HepG2 (cell line): ENCODE results near the gene CATSPERB. TPM values are rescaled to one million over a fixed set of nuclear protein-coding genes. Genes with fewer than 3 reads are reported as not detected.
A peak's percentile ranks its signal among the peaks of the same experiment; 100 is the strongest.

Source experiments
- ATAC-seq: fragments of 200-7000 bp; cut with Tn5 transposase; 3 replicates; pipeline ENCODE4 v1.9.1; 2020; ENCODE audit warnings: mild to moderate bottlenecking, moderate library complexity
- BruUV-seq: library from RNA; stranded (reverse); fragments of 400-500 nt; replicated peaks from 2 replicates; lab custom pipeline; 2021; lab: Mats Ljungman, UMichigan
- CTCF ChIA-PET: fragments of 300-600 bp; formaldehyde crosslinking; extraction: SDS; loops from one replicate; lab custom pipeline; 2021; ENCODE audit warnings: low total read pairs, inconsistent platforms, low intra/inter-chr PET ratio; lab: Yijun Ruan, JAX
- POLR2A ChIA-PET: fragments of 350-600 bp; sonication (Branson Sonifier 250); formaldehyde crosslinking; loops from one replicate; lab custom pipeline; 2020; ENCODE audit warnings: antibody characterized with exemption, inconsistent platforms; lab: Yijun Ruan, JAX
- DNase-seq: peaks from one replicate; pipeline ENCODE4 v3.0.0-alpha.2; 2015; ENCODE audit warnings: low spot score
- FAIRE-seq: peaks from 3 replicates; lab custom pipeline; 2011; peaks lifted over from hg19 to GRCh38; lab: Jason Lieb, UNC
- H2AFZ ChIP-seq: one replicate; pipeline ENCODE4 v1.6.1; 2011; ENCODE audit warnings: low read length, inconsistent platforms
- H3K27ac ChIP-seq: fragments of 300-600 bp; 3 replicates; pipeline ENCODE4 v1.8.0; 2011; ENCODE audit warnings: mixed run types, mild to moderate bottlenecking, mixed read lengths, low read length, inconsistent platforms; ENCODE audit not compliant: insufficient read depth; ENCODE audit errors: extremely low read length
- H3K27me3 ChIP-seq, 2 experiments: fragments of 200-600 bp in 1 of 2; 2 replicates in 1 of 2; 3 replicates in 1 of 2; pipeline versions ENCODE4 v1.6.0 to v1.8.0; 2011; ENCODE audit warnings: low read length in 2 of 2, mild to moderate bottlenecking in 2 of 2, moderate library complexity in 2 of 2, inconsistent platforms in 1 of 2; ENCODE audit not compliant: insufficient read depth in 2 of 2, control insufficient read depth in 1 of 2
- H3K36me3 ChIP-seq, 2 experiments: fragments of 200-600 bp in 1 of 2; replicated peaks in 1 of 2; 2 replicates in 1 of 2; 3 replicates in 1 of 2; pipeline versions ENCODE4 v1.5.1 to v1.8.0; 2011; ENCODE audit warnings: low read length in 2 of 2, inconsistent platforms in 1 of 2; ENCODE audit not compliant: insufficient read depth in 2 of 2, control insufficient read depth in 1 of 2
- H3K4me1 ChIP-seq: 2 replicates; pipeline ENCODE4 v1.5.1; 2012; ENCODE audit warnings: low read length, inconsistent platforms; ENCODE audit not compliant: insufficient read depth
- H3K4me2 ChIP-seq: 2 replicates; pipeline ENCODE4 v1.6.0; 2011; ENCODE audit warnings: low read depth, low read length, inconsistent platforms
- H3K4me3 ChIP-seq, 3 experiments: fragments of 200-600 bp in 1 of 3; sonication (generic), shearing (Covaris generic) in 1 of 3; replicated peaks in 1 of 3; 2 replicates each; pipeline ENCODE4 v1.5.1; 2011 to 2016; ENCODE audit warnings: low read length in 3 of 3, inconsistent platforms in 2 of 3, low read depth in 2 of 3, mild to moderate bottlenecking in 2 of 3, control low read depth in 1 of 3, mixed read lengths in 1 of 3; ENCODE audit not compliant: insufficient read depth in 1 of 3
- H3K79me2 ChIP-seq: one replicate; pipeline ENCODE4 v1.6.1; 2011; ENCODE audit warnings: low read length, inconsistent platforms; ENCODE audit not compliant: insufficient read depth
- H3K9ac ChIP-seq: 2 replicates; pipeline ENCODE4 v1.6.0; 2011; ENCODE audit warnings: mild to moderate bottlenecking, low read depth, low read length, inconsistent platforms; ENCODE audit not compliant: insufficient read depth
- H3K9me3 ChIP-seq: 2 replicates; pipeline ENCODE4 v1.5.1; 2012; ENCODE audit warnings: mild to moderate bottlenecking, low read length
- H4K20me1 ChIP-seq: 2 replicates; pipeline ENCODE4 v1.6.0; 2011; ENCODE audit warnings: inconsistent platforms, mild to moderate bottlenecking, low read length, moderate library complexity; ENCODE audit not compliant: insufficient read depth
- ARNTL ChIP-seq: sonication (generic); formaldehyde crosslinking; IDR thresholded peaks from 2 replicates; pipeline ENCODE4 v1.4.0; 2020; ENCODE audit warnings: mild to moderate bottlenecking, missing genetic modification reagents
- ATM ChIP-seq: fragments of 450-650 bp; IDR thresholded peaks from 2 replicates; pipeline ENCODE4 v1.7.1; 2017; ENCODE audit warnings: mild to moderate bottlenecking, borderline replicate concordance
- EED ChIP-seq: sonication (generic); formaldehyde crosslinking; IDR thresholded peaks from 2 replicates; pipeline ENCODE4 v1.5.0; 2020; ENCODE audit warnings: mild to moderate bottlenecking, missing genetic modification reagents
- EHMT2 ChIP-seq: fragments of 200-600 bp; sonication (generic); IDR thresholded peaks from 2 replicates; pipeline ENCODE4 v1.7.0; 2017; ENCODE audit warnings: antibody characterized with exemption, low read depth, low read length, borderline replicate concordance
- ELF3 ChIP-seq: IDR thresholded peaks from 2 replicates; pipeline ENCODE4 v1.6.1; 2016; ENCODE audit warnings: missing genetic modification reagents, missing compliant biosample characterization
- KDM5A ChIP-seq: fragments of 200-600 bp; sonication (generic); IDR thresholded peaks from 2 replicates; pipeline ENCODE4 v1.7.0; 2018; ENCODE audit warnings: antibody characterized with exemption, mild to moderate bottlenecking, low read length, borderline replicate concordance
- MLX ChIP-seq: IDR thresholded peaks from 2 replicates; pipeline ENCODE4 v1.6.1; 2016
- NFKBIZ ChIP-seq: IDR thresholded peaks from 2 replicates; pipeline ENCODE4 v1.6.1; 2018; ENCODE audit warnings: missing genetic modification reagents, missing compliant biosample characterization
- RXRB ChIP-seq: IDR thresholded peaks from 2 replicates; pipeline ENCODE4 v1.6.1; 2016; ENCODE audit warnings: borderline replicate concordance, missing genetic modification reagents, missing compliant biosample characterization
- SYNCRIP ChIP-seq: fragments of 200-400 bp; formaldehyde crosslinking; IDR thresholded peaks from 2 replicates; pipeline ENCODE4 v1.6.1; 2018; ENCODE audit warnings: mild to moderate bottlenecking, low read depth, low read length; ENCODE audit not compliant: insufficient read depth
- TRIM24 ChIP-seq: sonication (generic); formaldehyde crosslinking; IDR thresholded peaks from 2 replicates; pipeline ENCODE4 v1.8.0; 2022; ENCODE audit warnings: mild to moderate bottlenecking, missing genetic modification reagents
- ZHX1 ChIP-seq: sonication (generic); formaldehyde crosslinking; IDR thresholded peaks from 2 replicates; pipeline ENCODE4 v1.8.1; 2022; ENCODE audit warnings: low read depth, mild to moderate bottlenecking, missing genetic modification reagents
- ZNF484 ChIP-seq: sonication (generic); formaldehyde crosslinking; IDR thresholded peaks from 2 replicates; pipeline ENCODE4 v1.5.1; 2020; ENCODE audit warnings: mild to moderate bottlenecking, low read depth, missing genetic modification reagents, borderline replicate concordance
- ZNF589 ChIP-seq: sonication (generic); formaldehyde crosslinking; conservative IDR thresholded peaks from 2 replicates; pipeline ENCODE4 v1.8.0; 2022; ENCODE audit warnings: mild to moderate bottlenecking, moderate library complexity, missing genetic modification reagents
- ZNF660 ChIP-seq: sonication (generic); formaldehyde crosslinking; IDR thresholded peaks from 2 replicates; pipeline ENCODE4 v1.5.1; 2020; ENCODE audit warnings: mild to moderate bottlenecking, low read depth, missing genetic modification reagents, borderline replicate concordance
- ZNF7 ChIP-seq: IDR thresholded peaks from 2 replicates; pipeline ENCODE4 v1.6.1; 2016; ENCODE audit warnings: missing biosample characterization, missing genetic modification reagents
- WGBS: methylation state at CpG from one replicate; pipeline ENCODE4 v1.1.6; 2017; ENCODE audit warnings: low lambda C conversion rate; 5-methylcytosine and 5-hydroxymethylcytosine counted together
- in situ Hi-C: cut with HindIII; loops from 2 replicates; pipeline ENCODE4 v1.10.0; 2017; ENCODE audit warnings: low pct_unique_long_range_greater_than_20kb; ENCODE audit not compliant: extremely low pct_ligation_motif_present
- intact Hi-C: fragments of 100-400 bp; cut with micrococcal nuclease; formaldehyde crosslinking; loops from one replicate; pipeline ENCODE4 v1.10.0; 2022; ENCODE audit not compliant: unreplicated experiment
- polyA plus RNA-seq, 8 experiments: library from polyadenylated mRNA; depleted of rRNA in 3 of 8; stranded (reverse) in 7 of 8; unstranded in 1 of 8; fragments of >200 nt; fragmentation: Illumina TruSeq in 4 of 8; extraction: Trizol in 4 of 8; gene quantifications; 2 replicates each; pipeline versions ENCODE4 v1.2.1 to v1.2.3, GENCODE V29; 2011 to 2016; ENCODE audit warnings: low read depth in 4 of 8, missing spikeins in 1 of 8, mixed read lengths in 1 of 8; ENCODE audit not compliant: insufficient read depth in 1 of 8
- total RNA-seq, 5 experiments: library from RNA; depleted of rRNA; stranded (reverse); fragments of >200 nt; fragmentation: Illumina TruSeq; extraction: Trizol; gene quantifications; 2 replicates each; pipeline ENCODE4 v1.2.3, GENCODE V29; 2016; ENCODE audit warnings: low read depth in 1 of 5
- TF ChIP-seq, protein P1 (sequence below): sonication (generic); IDR thresholded peaks from 2 replicates; pipeline ENCODE4 v1.6.1; 2016; ENCODE audit warnings: low read depth, borderline replicate concordance
- TF ChIP-seq, protein P2 (sequence below): sonication (generic); formaldehyde crosslinking; IDR thresholded peaks from 2 replicates; pipeline ENCODE4 v1.5.0; 2020; ENCODE audit warnings: missing genetic modification reagents
- TF ChIP-seq, protein P3 (sequence below): sonication (generic); formaldehyde crosslinking; IDR thresholded peaks from 2 replicates; pipeline ENCODE4 v1.5.1; 2020; ENCODE audit warnings: missing genetic modification reagents, mild to moderate bottlenecking, borderline replicate concordance

Gene CATSPERB
- total and polyA plus RNA-seq, 2 of the 13 experiments (the other 11 are each of a cell fraction or from before 2014, with no cell fraction given), result not detected

DNA sequence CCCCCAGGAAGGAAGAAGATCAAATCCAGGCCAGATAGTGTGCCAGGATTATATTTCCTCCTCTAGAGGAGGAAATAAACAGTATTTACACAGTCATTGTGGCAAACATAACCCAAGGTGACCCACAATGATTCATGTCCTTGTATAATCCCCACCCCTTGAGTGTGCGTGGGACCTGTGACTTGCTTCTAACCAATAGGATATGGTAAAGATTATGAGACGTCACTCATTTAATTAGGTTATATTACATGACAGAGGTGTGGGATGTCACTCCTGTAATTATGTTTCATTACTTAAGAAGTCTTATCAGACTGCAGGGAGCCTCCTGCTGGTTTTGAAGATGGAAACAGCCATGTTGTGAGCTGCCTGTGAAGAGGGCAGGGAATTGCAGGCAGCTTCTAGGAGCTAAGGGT, 12.2 kb upstream of the CATSPERB start:
- BruUV-seq, result no TSS peak
- no peaks in the 10 kb centered on the region for H3K9me3 ChIP-seq
- CTCF ChIA-PET, result no interaction called here
- H2AFZ ChIP-seq, result no peak overlapping the region
- no peak overlapping the region for H3K4me3 ChIP-seq
- POLR2A ChIA-PET, result no interaction called here
- no peak overlapping the region for H3K4me2 ChIP-seq
- intact Hi-C loops (no loop called here), in situ Hi-C loops (no loop called here)
- no peaks in the 10 kb centered on the region for H3K36me3 ChIP-seq
- H3K27me3 ChIP-seq, result no peaks in the 10 kb centered on the region
- H3K79me2 ChIP-seq, result no peaks in the 10 kb centered on the region
- H3K9ac ChIP-seq, result no peak overlapping the region
- no peak for DNase-seq
- H3K4me1 ChIP-seq, result peaks cover 9% of the 10 kb centered on the region
- FAIRE-seq, result no peak
- WGBS, result 28% methylated on average over 2 of the region's 2 CpGs
- no peaks in the 10 kb centered on the region for H4K20me1 ChIP-seq
- no peak; the same call in 2 of the 3 replicates for ATAC-seq
- no peak overlapping the region for H3K27ac ChIP-seq
- TF ChIP-seq MLX (CRISPR knock-in tag) (no peak), TRIM24 (no peak), ZHX1 (CRISPR knock-in tag) (no peak), RXRB (CRISPR knock-in tag) (0 out of 2 replicates have a peak, but pooled peaks have one; percentile 24), EHMT2 (no peak), NFKBIZ (CRISPR knock-in tag) (no peak), ZNF589 (CRISPR knock-in tag) (no peak), KDM5A (no peak), ZNF660 (CRISPR knock-in tag) (no peak), SYNCRIP (no peak), EED (CRISPR knock-in tag) (no peak), ATM (no peak), ZNF484 (no peak), ZNF7 (CRISPR knock-in tag) (no peak), ELF3 (0 out of 2 replicates have a peak, but pooled peaks have one; percentile 23), ARNTL (CRISPR knock-in tag) (no peak)
- TF ChIP-seq, protein P1, sequence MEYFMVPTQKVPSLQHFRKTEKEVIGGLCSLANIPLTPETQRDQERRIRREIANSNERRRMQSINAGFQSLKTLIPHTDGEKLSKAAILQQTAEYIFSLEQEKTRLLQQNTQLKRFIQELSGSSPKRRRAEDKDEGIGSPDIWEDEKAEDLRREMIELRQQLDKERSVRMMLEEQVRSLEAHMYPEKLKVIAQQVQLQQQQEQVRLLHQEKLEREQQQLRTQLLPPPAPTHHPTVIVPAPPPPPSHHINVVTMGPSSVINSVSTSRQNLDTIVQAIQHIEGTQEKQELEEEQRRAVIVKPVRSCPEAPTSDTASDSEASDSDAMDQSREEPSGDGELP, result no peak
- TF ChIP-seq, protein P2, sequence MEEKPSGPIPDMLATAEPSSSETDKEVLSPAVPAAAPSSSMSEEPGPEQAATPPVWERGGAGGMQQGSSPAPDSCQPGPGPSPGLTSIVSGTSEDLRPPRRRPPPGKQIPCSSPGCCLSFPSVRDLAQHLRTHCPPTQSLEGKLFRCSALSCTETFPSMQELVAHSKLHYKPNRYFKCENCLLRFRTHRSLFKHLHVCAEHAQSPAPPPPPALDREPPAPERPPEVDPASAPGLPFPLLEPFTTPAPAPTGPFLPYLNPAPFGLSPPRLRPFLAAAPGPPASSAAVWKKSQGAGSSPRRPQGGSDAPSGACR, result no peak
- TF ChIP-seq, protein P3, sequence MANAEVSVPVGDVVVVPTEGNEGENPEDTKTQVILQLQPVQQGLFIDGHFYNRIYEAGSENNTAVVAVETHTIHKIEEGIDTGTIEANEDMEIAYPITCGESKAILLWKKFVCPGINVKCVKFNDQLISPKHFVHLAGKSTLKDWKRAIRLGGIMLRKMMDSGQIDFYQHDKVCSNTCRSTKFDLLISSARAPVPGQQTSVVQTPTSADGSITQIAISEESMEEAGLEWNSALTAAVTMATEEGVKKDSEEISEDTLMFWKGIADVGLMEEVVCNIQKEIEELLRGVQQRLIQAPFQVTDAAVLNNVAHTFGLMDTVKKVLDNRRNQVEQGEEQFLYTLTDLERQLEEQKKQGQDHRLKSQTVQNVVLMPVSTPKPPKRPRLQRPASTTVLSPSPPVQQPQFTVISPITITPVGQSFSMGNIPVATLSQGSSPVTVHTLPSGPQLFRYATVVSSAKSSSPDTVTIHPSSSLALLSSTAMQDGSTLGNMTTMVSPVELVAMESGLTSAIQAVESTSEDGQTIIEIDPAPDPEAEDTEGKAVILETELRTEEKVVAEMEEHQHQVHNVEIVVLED (CRISPR knock-in tag), result no peak
